ENCODE data around the gene SSH2. TPM values are rescaled to one million over a fixed set of nuclear protein-coding genes. Genes with fewer than 3 reads are reported as not detected.

The SSH2 gene
- total and polyA plus RNA-seq, 2 experiments from 2014 or later = 9.9 to 12.7 TPM

DNA sequence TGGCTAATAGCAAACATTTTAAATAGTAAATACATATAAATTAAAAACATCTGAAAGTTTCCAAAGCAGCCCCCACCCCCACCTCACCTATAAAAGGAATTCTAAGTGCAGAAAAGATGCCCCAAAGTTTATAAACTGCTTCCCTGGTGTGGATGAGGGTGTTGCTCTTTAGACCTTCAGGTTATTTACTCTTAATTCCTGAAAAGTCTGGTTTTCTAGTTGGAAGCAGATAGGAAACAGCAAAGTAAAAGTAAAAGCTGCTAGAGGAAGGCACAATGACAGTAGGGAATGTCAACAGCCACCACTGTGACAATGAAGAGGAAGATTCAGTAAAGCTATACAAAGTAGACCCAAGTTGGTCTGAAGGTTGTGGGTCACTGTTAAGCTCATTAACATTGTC lies 37.8 kb downstream of the SSH2 start:
- no peaks in the 10 kb centered on the region for H3K9me2 ChIP-seq (replicated peaks; ENCODE audit: insufficient read depth)
- no peaks in the 10 kb centered on the region for H3K36me3 ChIP-seq (replicated peaks; ENCODE audit: insufficient read depth, low read depth)
- no peaks in the 10 kb centered on the region for H4K20me1 ChIP-seq (ENCODE audit: insufficient read depth, poor library complexity, severe bottlenecking)
- H3K4me3 ChIP-seq = no peak overlapping the region
- TF ChIP-seq, protein P1, sequence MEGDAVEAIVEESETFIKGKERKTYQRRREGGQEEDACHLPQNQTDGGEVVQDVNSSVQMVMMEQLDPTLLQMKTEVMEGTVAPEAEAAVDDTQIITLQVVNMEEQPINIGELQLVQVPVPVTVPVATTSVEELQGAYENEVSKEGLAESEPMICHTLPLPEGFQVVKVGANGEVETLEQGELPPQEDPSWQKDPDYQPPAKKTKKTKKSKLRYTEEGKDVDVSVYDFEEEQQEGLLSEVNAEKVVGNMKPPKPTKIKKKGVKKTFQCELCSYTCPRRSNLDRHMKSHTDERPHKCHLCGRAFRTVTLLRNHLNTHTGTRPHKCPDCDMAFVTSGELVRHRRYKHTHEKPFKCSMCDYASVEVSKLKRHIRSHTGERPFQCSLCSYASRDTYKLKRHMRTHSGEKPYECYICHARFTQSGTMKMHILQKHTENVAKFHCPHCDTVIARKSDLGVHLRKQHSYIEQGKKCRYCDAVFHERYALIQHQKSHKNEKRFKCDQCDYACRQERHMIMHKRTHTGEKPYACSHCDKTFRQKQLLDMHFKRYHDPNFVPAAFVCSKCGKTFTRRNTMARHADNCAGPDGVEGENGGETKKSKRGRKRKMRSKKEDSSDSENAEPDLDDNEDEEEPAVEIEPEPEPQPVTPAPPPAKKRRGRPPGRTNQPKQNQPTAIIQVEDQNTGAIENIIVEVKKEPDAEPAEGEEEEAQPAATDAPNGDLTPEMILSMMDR (IDR thresholded peaks at IDR 0.05; ENCODE audit: poor library complexity) = no peak
- TF ChIP-seq EZH2 (IDR thresholded peaks at IDR 0.05; ENCODE audit: borderline replicate concordance) = no peak
- TF ChIP-seq EZH2phosphoT487 (IDR thresholded peaks at IDR 0.05; ENCODE audit: low read depth, severe bottlenecking, unreplicated experiment) = no peak
- no peak overlapping the region for H2AFZ ChIP-seq
- no peaks in the 10 kb centered on the region for H3K27me3 ChIP-seq
- H3K4me1 ChIP-seq (ENCODE audit: insufficient read depth) = no peaks in the 10 kb centered on the region
- no peaks in the 10 kb centered on the region for H3K9me3 ChIP-seq (ENCODE audit: low read depth)
- peaks cover 29% of the 10 kb centered on the region for H3K79me2 ChIP-seq
- H3K27ac ChIP-seq = no peak overlapping the region
- no peak overlapping the region for H3K4me2 ChIP-seq
- no peak for DNase-seq (ENCODE audit: low spot score)

DNA sequence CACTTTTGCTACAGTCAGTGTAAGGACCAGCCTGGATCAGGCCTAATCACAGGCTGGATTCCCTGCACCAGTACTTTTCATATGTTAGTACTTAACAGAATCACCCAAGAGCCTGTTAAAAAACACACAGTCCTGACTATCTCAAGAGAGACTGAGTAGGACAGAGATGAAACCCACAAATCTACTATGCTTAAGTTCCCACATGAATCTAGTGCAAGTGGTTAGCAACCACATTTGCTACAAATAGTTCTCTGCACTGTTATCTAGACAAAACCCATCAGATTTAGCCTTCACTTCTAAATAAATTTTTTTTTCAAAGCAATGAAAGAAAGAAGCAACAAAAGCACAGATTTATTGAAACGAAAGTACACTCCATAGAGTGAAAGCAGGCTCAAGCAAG lies 38.9 kb downstream of the SSH2 start:
- Histone ChIP-seq H2AFZ (no peak overlapping the region), H3K27ac (no peak overlapping the region), H3K27me3 (no peaks in the 10 kb centered on the region), H3K79me2 (peaks cover 29% of the 10 kb centered on the region), H3K4me2 (no peak overlapping the region), H4K20me1 (ENCODE audit: insufficient read depth, poor library complexity, severe bottlenecking) (no peaks in the 10 kb centered on the region), H3K36me3 (replicated peaks; ENCODE audit: insufficient read depth, low read depth) (no peaks in the 10 kb centered on the region), H3K4me3 (no peak overlapping the region), H3K9me3 (ENCODE audit: low read depth) (no peaks in the 10 kb centered on the region), H3K9me2 (replicated peaks; ENCODE audit: insufficient read depth) (no peaks in the 10 kb centered on the region), H3K4me1 (ENCODE audit: insufficient read depth) (no peaks in the 10 kb centered on the region)
- WGBS (ENCODE audit: low lambda C conversion rate, missing lambda C conversion rate) = 100% methylated on average over 1 of the region's 1 CpG
- TF ChIP-seq, protein P1 (IDR thresholded peaks at IDR 0.05; ENCODE audit: poor library complexity) = no peak
- no peak for TF ChIP-seq EZH2phosphoT487 (IDR thresholded peaks at IDR 0.05; ENCODE audit: low read depth, severe bottlenecking, unreplicated experiment)
- TF ChIP-seq EZH2 (IDR thresholded peaks at IDR 0.05; ENCODE audit: borderline replicate concordance) = no peak
- no peak for DNase-seq (ENCODE audit: low spot score)

DNA sequence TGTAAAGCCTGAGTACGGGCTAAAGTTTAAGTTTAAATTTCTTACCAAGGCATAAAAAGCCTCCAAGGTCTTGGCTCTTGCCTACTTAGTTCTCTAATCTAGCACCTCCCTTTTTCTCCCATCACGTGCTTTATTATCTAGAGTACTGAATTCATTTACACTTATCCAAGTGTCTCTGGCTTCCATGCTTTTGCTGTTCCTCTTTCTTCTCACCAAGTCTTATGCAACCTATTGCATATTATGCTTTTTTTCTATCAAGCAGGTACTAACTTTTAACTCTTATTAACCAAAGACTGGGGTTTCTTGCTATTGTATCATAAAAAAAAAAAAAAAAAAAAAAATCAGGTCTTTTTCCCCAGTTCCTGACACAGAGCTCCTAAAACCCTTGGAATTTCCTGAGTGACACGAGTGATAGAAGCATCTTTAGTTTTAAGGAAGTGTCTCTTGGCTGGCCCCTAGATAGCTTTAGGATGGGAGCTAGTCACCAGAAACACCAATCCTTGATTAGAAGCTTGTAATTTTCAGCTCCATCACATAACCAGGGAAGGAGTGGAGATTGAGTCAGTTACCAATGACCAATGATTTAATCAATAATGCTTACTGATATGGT lies 44.9 kb downstream of the SSH2 start:
- Histone ChIP-seq H3K9me2 (replicated peaks; ENCODE audit: insufficient read depth) (no peaks in the 10 kb centered on the region), H3K27me3 (no peaks in the 10 kb centered on the region), H2AFZ (no peak overlapping the region), H3K4me3 (no peak overlapping the region), H3K9me3 (ENCODE audit: low read depth) (no peaks in the 10 kb centered on the region), H3K27ac (no peak overlapping the region), H3K79me2 (peaks cover 20% of the 10 kb centered on the region), H3K36me3 (replicated peaks; ENCODE audit: insufficient read depth, low read depth) (no peaks in the 10 kb centered on the region), H4K20me1 (ENCODE audit: insufficient read depth, poor library complexity, severe bottlenecking) (no peaks in the 10 kb centered on the region), H3K4me1 (ENCODE audit: insufficient read depth) (no peaks in the 10 kb centered on the region), H3K4me2 (no peak overlapping the region)
- no peak for DNase-seq (ENCODE audit: low spot score)
- 93% methylated on average over 3 of the region's 3 CpGs for WGBS (ENCODE audit: low lambda C conversion rate, missing lambda C conversion rate)
- TF ChIP-seq, protein P1 (IDR thresholded peaks at IDR 0.05; ENCODE audit: poor library complexity) = no peak
- no peak for TF ChIP-seq EZH2phosphoT487 (IDR thresholded peaks at IDR 0.05; ENCODE audit: low read depth, severe bottlenecking, unreplicated experiment)
- TF ChIP-seq EZH2 (IDR thresholded peaks at IDR 0.05; ENCODE audit: borderline replicate concordance) = no peak

DNA sequence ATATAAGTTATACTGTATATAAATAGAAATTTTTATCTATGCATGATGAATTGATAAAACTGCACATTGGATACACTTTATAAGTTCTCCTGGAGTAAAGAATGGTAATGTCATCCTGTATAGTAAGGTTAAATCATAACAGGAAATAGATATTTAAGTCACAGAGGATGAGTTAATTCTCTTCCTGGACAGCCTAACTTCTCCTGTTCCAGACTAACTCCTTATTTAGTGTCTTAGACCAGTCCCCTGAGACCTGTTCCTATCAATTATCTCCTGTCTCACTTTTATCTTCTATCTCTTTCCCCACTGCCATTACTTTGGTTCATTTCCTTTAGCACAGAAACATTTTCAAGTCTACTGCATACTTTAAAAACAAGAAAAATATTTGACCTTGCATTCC lies 46.5 kb downstream of the SSH2 start:
- Histone ChIP-seq H3K4me1 (ENCODE audit: insufficient read depth) (no peaks in the 10 kb centered on the region), H3K4me3 (no peak overlapping the region), H4K20me1 (ENCODE audit: insufficient read depth, poor library complexity, severe bottlenecking) (no peaks in the 10 kb centered on the region), H3K79me2 (peaks cover 25% of the 10 kb centered on the region), H3K27ac (no peak overlapping the region), H2AFZ (no peak overlapping the region), H3K4me2 (no peak overlapping the region), H3K27me3 (no peaks in the 10 kb centered on the region), H3K36me3 (replicated peaks; ENCODE audit: insufficient read depth, low read depth) (no peaks in the 10 kb centered on the region), H3K9me2 (replicated peaks; ENCODE audit: insufficient read depth) (no peaks in the 10 kb centered on the region), H3K9me3 (ENCODE audit: low read depth) (no peaks in the 10 kb centered on the region)
- no peak for DNase-seq (ENCODE audit: low spot score)
- TF ChIP-seq, protein P1 (IDR thresholded peaks at IDR 0.05; ENCODE audit: poor library complexity) = no peak
- TF ChIP-seq EZH2 (IDR thresholded peaks at IDR 0.05; ENCODE audit: borderline replicate concordance) (no peak), EZH2phosphoT487 (IDR thresholded peaks at IDR 0.05; ENCODE audit: low read depth, severe bottlenecking, unreplicated experiment) (no peak)
